HPDE6-E6E7 (cell line): ENCODE measurements around the gene NPM1.
A peak's percentile ranks its signal among the peaks of the same experiment; 100 is the strongest.
"Not testable (repeated sequence)": the region's sequence is repeated elsewhere in the genome, so short reads cannot be mapped to it uniquely, and the experiment has no call there.

Experiments
- DNase-seq: peaks from one replicate; pipeline ENCODE4 v3.0.0; 2011; ENCODE audit warnings: missing footprints; ENCODE audit errors: extremely low spot score

NPM1 gene

GRCh38 chr5:171386006-171386671 lies 1.5 kb upstream of the NPM1 start:
- no peak for DNase-seq

GRCh38 chr5:171386861-171387344 lies 746 bp upstream of the NPM1 start:
- no peak for DNase-seq

- DNase-seq = peak; percentile 56
These were observed 544 bp downstream of the NPM1 start for GRCh38 chr5:171387970-171388815.

GRCh38 chr5:171388816-171389168 lies 1.1 kb downstream of the NPM1 start:
- no peak for DNase-seq

GRCh38 chr5:171390883-171391677 lies 3.4 kb downstream of the NPM1 start:
- DNase-seq = no peak

- DNase-seq = no peak
These were observed 4.4 kb downstream of the NPM1 start for GRCh38 chr5:171391996-171392577.

GRCh38 chr5:171392585-171393159 lies 5.0 kb downstream of the NPM1 start:
- DNase-seq = no peak

- no peak for DNase-seq
These were observed 7.4 kb downstream of the NPM1 start for GRCh38 chr5:171395042-171395441.

GRCh38 chr5:171396583-171396982 lies 8.9 kb downstream of the NPM1 start:
- DNase-seq = not testable (repeated sequence)

- no peak for DNase-seq
These were observed 9.5 kb downstream of the NPM1 start for GRCh38 chr5:171397190-171397589.

GRCh38 chr5:171397599-171397998 lies 9.9 kb downstream of the NPM1 start:
- DNase-seq = no peak

- not testable (repeated sequence) for DNase-seq
These were observed 11.0 kb downstream of the NPM1 start for GRCh38 chr5:171398660-171399059.

GRCh38 chr5:171400169-171400568 lies 12.5 kb downstream of the NPM1 start:
- no peak for DNase-seq

- no peak for DNase-seq
These were observed 13.7 kb downstream of the NPM1 start for GRCh38 chr5:171401167-171401947.

- not testable (repeated sequence) for DNase-seq
These were observed 15.1 kb downstream of the NPM1 start for GRCh38 chr5:171402751-171403150.

GRCh38 chr5:171405615-171406014 lies 18.0 kb downstream of the NPM1 start:
- DNase-seq = no peak

- DNase-seq = no peak
These were observed 19.6 kb downstream of the NPM1 start for GRCh38 chr5:171407234-171407633.

GRCh38 chr5:171409164-171410136 lies 21.8 kb downstream of the NPM1 start:
- no peak for DNase-seq

- DNase-seq = no peak
These were observed 22.5 kb downstream of the NPM1 start for GRCh38 chr5:171410181-171410580.

- DNase-seq = no peak
These were observed 24.5 kb downstream of the NPM1 start for GRCh38 chr5:171412186-171412585.
